H1 (cell line): Measurements from ENCODE around the gene A3GALT2. TPM values are rescaled to one million over a fixed set of nuclear protein-coding genes. Genes with fewer than 3 reads are reported as not detected.

Experiments used
- CTCF ChIA-PET: fragments of 300-600 bp; sonication (Branson Sonifier 250); formaldehyde crosslinking; loops from one replicate; lab custom pipeline; 2021; ENCODE audit not compliant: partially characterized antibody; lab: Charles Lee
- POLR2A ChIA-PET: fragments of 300-600 bp; sonication (Branson Sonifier 250); formaldehyde crosslinking; loops from one replicate; lab custom pipeline; 2021; ENCODE audit warnings: inconsistent platforms; ENCODE audit not compliant: partially characterized antibody; lab: Charles Lee
- DNase-seq, 2 experiments: peaks; one replicate each; pipeline versions ENCODE4 v3.0.0 to v3.0.0-alpha.2; 2010 to 2022; ENCODE audit warnings: low spot score in 2 of 2, low read depth in 1 of 2, mixed read lengths in 1 of 2
- FAIRE-seq: peaks from 2 replicates; lab custom pipeline; 2011; peaks lifted over from hg19 to GRCh38; lab: Jason Lieb, UNC
- H2AFZ ChIP-seq: 2 replicates; pipeline ENCODE4 v1.8.1; 2012; ENCODE audit warnings: low read length, inconsistent platforms
- H2AK5ac ChIP-seq: 2 replicates; pipeline ENCODE4 v1.6.1; 2013; ENCODE audit warnings: low read depth, low read length
- H2BK120ac ChIP-seq: replicated peaks from 2 replicates; pipeline ENCODE3; 2013; ENCODE audit warnings: low read depth, low read length, inconsistent platforms
- H2BK12ac ChIP-seq: 2 replicates; pipeline ENCODE4 v1.6.1; 2013; ENCODE audit warnings: low read depth, low read length
- H2BK15ac ChIP-seq: 2 replicates; pipeline ENCODE4 v1.6.1; 2013; ENCODE audit warnings: low read length
- H2BK20ac ChIP-seq: 2 replicates; pipeline ENCODE4 v1.6.1; 2013; ENCODE audit warnings: low read length
- H2BK5ac ChIP-seq: 2 replicates; pipeline ENCODE4 v1.6.1; 2013; ENCODE audit warnings: low read depth, low read length
- H3K14ac ChIP-seq: 2 replicates; pipeline ENCODE4 v1.6.1; 2013; ENCODE audit warnings: inconsistent platforms; ENCODE audit not compliant: insufficient read length
- H3K18ac ChIP-seq: 2 replicates; pipeline ENCODE4 v1.6.1; 2013; ENCODE audit warnings: low read length; ENCODE audit errors: extremely low read depth
- H3K23ac ChIP-seq: 2 replicates; pipeline ENCODE4 v1.6.1; 2013; ENCODE audit warnings: inconsistent platforms; ENCODE audit not compliant: insufficient read length
- H3K23me2 ChIP-seq: 2 replicates; pipeline ENCODE4 v1.6.1; 2013; ENCODE audit warnings: low read depth, low read length
- H3K27ac ChIP-seq: 2 replicates; pipeline ENCODE4 v1.6.1; 2011; ENCODE audit warnings: low read depth, low read length, inconsistent platforms
- H3K27me3 ChIP-seq, 4 experiments: replicated peaks in 1 of 4; 1 replicate in 1 of 4; 2 replicates in 3 of 4; pipeline versions ENCODE4 v1.6.1 to v1.8.1; 2011 to 2013; ENCODE audit warnings: low read length in 3 of 4, mild to moderate bottlenecking in 3 of 4, inconsistent platforms in 2 of 4, mixed read lengths in 2 of 4, moderate library complexity in 1 of 4; ENCODE audit not compliant: control insufficient read depth in 3 of 4, insufficient read depth in 3 of 4; ENCODE audit errors: extremely low read depth in 1 of 4
- H3K36me3 ChIP-seq, 4 experiments: 2 replicates each; pipeline versions ENCODE4 v1.6.1 to v1.8.1; 2011 to 2013; ENCODE audit warnings: mild to moderate bottlenecking in 4 of 4, low read length in 3 of 4, moderate library complexity in 2 of 4, control low read depth in 1 of 4, inconsistent platforms in 1 of 4; ENCODE audit not compliant: insufficient read depth in 4 of 4, control insufficient read depth in 2 of 4
- H3K4ac ChIP-seq: replicated peaks from 2 replicates; pipeline ENCODE3; 2013; ENCODE audit warnings: low read length, low read depth, mixed read lengths, inconsistent platforms; ENCODE audit not compliant: insufficient read length
- H3K4me1 ChIP-seq, 4 experiments: replicated peaks in 1 of 4; 1 replicate in 1 of 4; 2 replicates in 3 of 4; pipeline versions ENCODE4 v1.6.1 to v1.8.1; 2011 to 2013; ENCODE audit warnings: low read length in 3 of 4, inconsistent platforms in 2 of 4, mixed read lengths in 1 of 4; ENCODE audit not compliant: insufficient read depth in 4 of 4, control insufficient read depth in 3 of 4
- H3K4me2 ChIP-seq, 2 experiments: 2 replicates each; pipeline versions ENCODE4 v1.6.1 to v1.8.1; 2011 to 2013; ENCODE audit warnings: low read depth in 2 of 2, low read length in 2 of 2, control low read depth in 1 of 2, inconsistent platforms in 1 of 2, mild to moderate bottlenecking in 1 of 2; ENCODE audit not compliant: insufficient read depth in 1 of 2
- H3K4me3 ChIP-seq, 4 experiments: fragments of 200-600, 300-600 bp in 1 of 4; sonication (generic), shearing (Covaris generic), sonication (Bioruptor Twin) in 1 of 4; 2 replicates each; pipeline versions ENCODE4 v1.5.1 to v1.8.1; 2011 to 2016; ENCODE audit warnings: low read length in 4 of 4, low read depth in 3 of 4, control low read depth in 2 of 4, inconsistent platforms in 2 of 4, mild to moderate bottlenecking in 2 of 4, mixed read lengths in 1 of 4, moderate library complexity in 1 of 4; ENCODE audit not compliant: insufficient read depth in 2 of 4; ENCODE audit errors: extremely low read depth in 1 of 4
- H3K56ac ChIP-seq: replicated peaks from 2 replicates; pipeline ENCODE3; 2013; ENCODE audit warnings: low read depth, mild to moderate bottlenecking, mixed read lengths, low read length, inconsistent platforms; ENCODE audit not compliant: insufficient read length
- H3K79me1 ChIP-seq: 2 replicates; pipeline ENCODE4 v1.6.1; 2013; ENCODE audit warnings: low read depth, low read length, control low read depth
- H3K79me2 ChIP-seq, 2 experiments: 2 replicates each; pipeline versions ENCODE4 v1.6.1 to v1.8.1; 2012 to 2013; ENCODE audit warnings: low read length in 2 of 2, mild to moderate bottlenecking in 2 of 2, inconsistent platforms in 1 of 2; ENCODE audit not compliant: insufficient read depth in 2 of 2, control insufficient read depth in 1 of 2
- H3K9ac ChIP-seq, 4 experiments: replicated peaks in 1 of 4; 1 replicate in 1 of 4; 2 replicates in 3 of 4; pipeline versions ENCODE4 v1.6.1 to v1.8.1; 2011 to 2013; ENCODE audit warnings: low read depth in 3 of 4, low read length in 3 of 4, control low read depth in 2 of 4, mild to moderate bottlenecking in 2 of 4, moderate library complexity in 2 of 4, inconsistent platforms in 1 of 4; ENCODE audit errors: extremely low read depth in 1 of 4
- H3K9me3 ChIP-seq, 2 experiments: 2 replicates each; pipeline versions ENCODE4 v1.6.1 to v1.8.1; 2012 to 2013; ENCODE audit warnings: mild to moderate bottlenecking in 2 of 2, moderate library complexity in 2 of 2, control low read depth in 1 of 2, inconsistent platforms in 1 of 2, low read depth in 1 of 2, low read length in 1 of 2, mixed read lengths in 1 of 2; ENCODE audit not compliant: insufficient read depth in 2 of 2
- H4K20me1 ChIP-seq, 2 experiments: replicated peaks in 1 of 2; 2 replicates each; pipeline versions ENCODE3 to v1.8.1; 2011 to 2013; ENCODE audit warnings: inconsistent platforms in 2 of 2, low read length in 2 of 2, mild to moderate bottlenecking in 1 of 2; ENCODE audit not compliant: insufficient read depth in 2 of 2, control insufficient read depth in 1 of 2
- H4K5ac ChIP-seq: 2 replicates; pipeline ENCODE4 v1.6.1; 2013; ENCODE audit warnings: low read length, low read depth, mixed read lengths, inconsistent platforms; ENCODE audit not compliant: insufficient read length
- H4K8ac ChIP-seq: 2 replicates; pipeline ENCODE4 v1.8.0; 2013; ENCODE audit warnings: mild to moderate bottlenecking, moderate library complexity, low read length, inconsistent platforms; ENCODE audit not compliant: insufficient read depth; ENCODE audit errors: extremely low read depth
- H4K91ac ChIP-seq: replicated peaks from 2 replicates; pipeline ENCODE3; 2013; ENCODE audit warnings: low read length, mixed read lengths, inconsistent platforms; ENCODE audit not compliant: insufficient read length
- CBX5 ChIP-seq: fragments of 300-800, 300-1000 bp; sonication (generic); IDR thresholded peaks from 2 replicates; pipeline ENCODE4 v1.7.1; 2016; ENCODE audit warnings: antibody characterized with exemption, low read length, low read depth
- EGR1 ChIP-seq: IDR thresholded peaks from 2 replicates; pipeline ENCODE4 v1.6.1; 2011; ENCODE audit warnings: low read depth, low read length, borderline replicate concordance
- KDM5A ChIP-seq: fragments of 200-600 bp; IDR thresholded peaks from 2 replicates; pipeline ENCODE4 v1.7.1; 2012; ENCODE audit warnings: mild to moderate bottlenecking, low read length, inconsistent platforms, mixed read lengths
- MAFK ChIP-seq: IDR thresholded peaks from 2 replicates; pipeline ENCODE4 v1.6.1; 2012; ENCODE audit warnings: low read depth, mild to moderate bottlenecking, improper control_type of control experiment, low read length
- TAF1 ChIP-seq: IDR thresholded peaks from 2 replicates; pipeline ENCODE4 v1.6.1; 2011; ENCODE audit warnings: mild to moderate bottlenecking, low read depth, low read length
- USF2 ChIP-seq: IDR thresholded peaks from 2 replicates; pipeline ENCODE4 v1.6.1; 2011; ENCODE audit warnings: low read length, improper control_type of control experiment
- WGBS, 2 experiments: shearing (Covaris generic) in 1 of 2; methylation state at CpG; one replicate each; pipeline versions ENCODE4 v1.1.6 to v1.1.7; 2013 to 2015; ENCODE audit warnings: low lambda C conversion rate in 2 of 2, mixed read lengths in 2 of 2, inconsistent platforms in 1 of 2, low coverage in 1 of 2, missing lambda C conversion rate in 1 of 2; ENCODE audit not compliant: insufficient replicate concordance in 2 of 2, insufficient coverage in 1 of 2, insufficient read length in 1 of 2; ENCODE audit errors: extremely low coverage in 1 of 2, missing lambda C conversion rate in 1 of 2; 5-methylcytosine and 5-hydroxymethylcytosine counted together
- polyA plus RNA-seq, 7 experiments: library from polyadenylated mRNA; depleted of rRNA in 3 of 7; stranded (reverse) in 5 of 7; unstranded in 2 of 7; fragments of >200 nt in 5 of 7; fragments of 200-250 nt in 2 of 7; gene quantifications; 1 replicate in 5 of 7; 2 replicates in 1 of 7; 4 replicates in 1 of 7; pipeline versions ENCODE4 v1.2.1 to v1.2.3, GENCODE V29; 2011 to 2013; ENCODE audit warnings: missing spikeins in 2 of 7, mixed read lengths in 2 of 7
- total RNA-seq: library from RNA; stranded (reverse); fragmentation: NEBNext Ultra II Directional; extraction: Animal tissue kit (Norgen Biotek cat#: 25700); gene quantifications from 2 replicates; pipeline ENCODE4 v1.2.1, GENCODE V29; 2021

Gene A3GALT2
- total and polyA plus RNA-seq, 2 of the 8 experiments (the other 6 are each of a cell fraction or from before 2014, with no cell fraction given): not detected

- Histone ChIP-seq H2BK120ac (no peak overlapping the region), H3K56ac (no peak overlapping the region), H3K27me3 (0 out of 7 replicates have a peak, but pooled peaks cover 0 to 4% (median 0%) of the 10 kb centered on the region in 4 experiments), H3K23ac (no peak overlapping the region), H4K8ac (no peak overlapping the region), H3K18ac (no peak overlapping the region), H4K91ac (no peak overlapping the region), H3K9ac (no peak overlapping the region), H3K36me3 (peaks cover 0 to 12% (median 4%) of the 10 kb centered on the region in 4 experiments; a peak in 6 of 8 replicates), H3K4me2 (no peak overlapping the region), H2BK15ac (no peak overlapping the region), H4K20me1 (peaks cover 2 to 7% of the 10 kb centered on the region in 2 experiments)
- CTCF ChIA-PET: interaction anchor here (0.5 to 7.8 kb wide), 21 partner anchors 7 to 1449 kb away, joined by 3 to 180 read pairs (median 7); partner anchors contain the start of gene ZSCAN20
- 90% methylated on average over 12 of the region's 15 CpGs; no CpG with 5 or more reads in 1 of the 2 experiments for WGBS, 2 experiments
- TF ChIP-seq KDM5A (no peak), MAFK (no peak), EGR1 (no peak), CBX5 (no peak), USF2 (no peak), TAF1 (no peak)
- TF ChIP-seq, all 59 proteins: peak for 0
- no peak overlapping the region for H2AK5ac ChIP-seq
- no peak overlapping the region for H2BK12ac ChIP-seq
- H2AFZ ChIP-seq: no peak overlapping the region
- POLR2A ChIA-PET: interaction anchor here (0.7 kb wide), 1 partner anchor 314 kb away, joined by 3 read pairs; no protein-coding TSS in a partner anchor
- no peak overlapping the region for H3K14ac ChIP-seq
- H3K4me1 ChIP-seq: peaks cover 0 to 8% (median 0%) of the 10 kb centered on the region in 4 experiments; a peak in 3 of 7 replicates
- no peaks in the 10 kb centered on the region for H3K23me2 ChIP-seq
- no peak for FAIRE-seq
- H3K79me2 ChIP-seq: no peaks in the 10 kb centered on the region
- H3K27ac ChIP-seq: no peak overlapping the region
- H3K9me3 ChIP-seq: no peaks in the 10 kb centered on the region
- no peak overlapping the region for H3K4me3 ChIP-seq
- H3K4ac ChIP-seq: no peak overlapping the region
- DNase-seq: no peak
- no peaks in the 10 kb centered on the region for H3K79me1 ChIP-seq
- H4K5ac ChIP-seq: no peak overlapping the region
- H2BK5ac ChIP-seq: no peak overlapping the region
- H2BK20ac ChIP-seq: no peak overlapping the region
Measured at GRCh38 chr1:33299461-33300155, 21.3 kb downstream of the A3GALT2 start.
